ENCODE measurements around the gene RNF130. TPM values are rescaled to one million over a fixed set of nuclear protein-coding genes. Genes with fewer than 3 reads are reported as not detected.

Gene RNF130
- total RNA-seq, 1 donor = 194 TPM

Small RNA genes lying within 50 kb of the gene (small RNA-seq; reads per million reads assigned to genes)
- gene MIR340 = 155 reads per million, percentile 98 among the genes with 10 or more reads in this experiment

Other genes with a start within 250 kb of the RNF130 start
- 17.0 TPM for gene MRNIP, start 212.9 kb downstream of the RNF130 start, total RNA-seq
- gene TBC1D9B, start 163.9 kb downstream of the RNF130 start, total RNA-seq = 72.2 TPM
- gene RASGEF1C, start 137.5 kb upstream of the RNF130 start, total RNA-seq = under 0.01 TPM
- gene MAPK9, start 220.3 kb upstream of the RNF130 start, total RNA-seq = 22.9 TPM